ENCODE measurements around the gene PPP6R3.
A peak's percentile ranks its signal among the peaks of the same experiment; 100 is the strongest.

Gene PPP6R3

DNA sequence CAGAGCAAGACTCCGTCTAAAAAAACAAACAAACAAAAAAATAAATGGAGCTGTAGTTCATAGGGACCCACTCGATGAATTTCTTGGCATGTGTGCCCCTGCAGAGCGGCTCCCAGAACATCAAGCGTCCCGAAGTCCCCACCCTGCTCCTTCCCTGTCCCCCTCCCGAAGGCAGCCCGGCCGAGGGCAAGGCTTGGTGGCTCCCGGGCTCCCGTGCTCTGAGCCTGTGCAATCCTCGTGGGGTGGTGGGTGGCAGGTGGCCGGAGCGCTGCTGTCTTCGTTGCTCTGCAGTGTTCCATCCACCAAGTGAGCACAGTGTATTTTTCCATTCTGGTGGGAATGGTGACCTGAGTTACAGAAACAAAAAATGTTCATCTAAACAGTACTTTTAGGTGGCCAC, 190.2 kb downstream of the PPP6R3 start:
- no peak overlapping the region for H3K4me3 ChIP-seq (ENCODE audit: low read depth, low read length)
- TF ChIP-seq, protein P1, sequence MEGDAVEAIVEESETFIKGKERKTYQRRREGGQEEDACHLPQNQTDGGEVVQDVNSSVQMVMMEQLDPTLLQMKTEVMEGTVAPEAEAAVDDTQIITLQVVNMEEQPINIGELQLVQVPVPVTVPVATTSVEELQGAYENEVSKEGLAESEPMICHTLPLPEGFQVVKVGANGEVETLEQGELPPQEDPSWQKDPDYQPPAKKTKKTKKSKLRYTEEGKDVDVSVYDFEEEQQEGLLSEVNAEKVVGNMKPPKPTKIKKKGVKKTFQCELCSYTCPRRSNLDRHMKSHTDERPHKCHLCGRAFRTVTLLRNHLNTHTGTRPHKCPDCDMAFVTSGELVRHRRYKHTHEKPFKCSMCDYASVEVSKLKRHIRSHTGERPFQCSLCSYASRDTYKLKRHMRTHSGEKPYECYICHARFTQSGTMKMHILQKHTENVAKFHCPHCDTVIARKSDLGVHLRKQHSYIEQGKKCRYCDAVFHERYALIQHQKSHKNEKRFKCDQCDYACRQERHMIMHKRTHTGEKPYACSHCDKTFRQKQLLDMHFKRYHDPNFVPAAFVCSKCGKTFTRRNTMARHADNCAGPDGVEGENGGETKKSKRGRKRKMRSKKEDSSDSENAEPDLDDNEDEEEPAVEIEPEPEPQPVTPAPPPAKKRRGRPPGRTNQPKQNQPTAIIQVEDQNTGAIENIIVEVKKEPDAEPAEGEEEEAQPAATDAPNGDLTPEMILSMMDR (IDR thresholded peaks at IDR 0.05; ENCODE audit: low read depth, low read length) = no peak
- DNase-seq (ENCODE audit: low read depth, low spot score) = no peak
- in situ Hi-C loops (cut with HindIII; ENCODE audit: low sequenced_read_pairs) = no loop called here

DNA sequence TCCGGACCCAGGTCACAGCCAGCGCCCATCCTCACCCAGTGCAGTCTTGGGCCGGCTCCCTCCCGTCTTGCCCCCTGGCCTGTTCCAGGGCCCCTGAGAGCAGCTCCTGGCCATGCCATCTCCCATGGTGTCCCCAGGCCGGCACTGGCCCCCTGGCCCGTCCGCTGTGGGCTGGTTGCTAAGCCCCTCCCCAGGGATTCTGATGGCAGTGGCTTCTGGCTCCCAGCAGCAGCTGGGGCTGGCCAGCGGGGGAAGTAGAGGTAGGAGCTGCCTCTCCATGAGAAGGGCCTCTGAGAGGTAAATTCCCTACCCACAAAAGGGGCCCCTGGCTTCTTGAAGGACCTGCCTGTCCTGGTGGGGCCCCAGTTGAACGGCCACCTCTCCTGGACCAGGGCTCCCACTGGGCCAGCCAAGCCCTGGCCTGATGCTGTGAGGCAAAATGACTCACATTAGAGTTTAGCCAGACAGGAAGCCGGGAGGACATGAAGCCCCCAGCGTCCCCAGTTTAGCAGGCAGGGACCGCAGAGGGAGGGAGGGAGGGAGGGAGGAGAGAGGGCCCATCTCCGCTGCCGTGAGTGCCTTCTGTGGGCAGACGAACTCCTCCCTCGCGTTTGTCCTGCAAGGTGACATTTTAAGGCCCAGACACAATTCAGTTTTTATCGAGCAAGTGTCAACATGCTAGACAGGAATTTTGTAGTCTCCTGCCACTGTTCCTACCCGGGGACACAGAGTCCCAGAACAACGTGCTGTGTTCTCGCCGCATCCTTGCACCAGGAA, 190.8 kb downstream of the PPP6R3 start:
- TF ChIP-seq, protein P1 (IDR thresholded peaks at IDR 0.05; ENCODE audit: low read depth, low read length) = no peak

DNA sequence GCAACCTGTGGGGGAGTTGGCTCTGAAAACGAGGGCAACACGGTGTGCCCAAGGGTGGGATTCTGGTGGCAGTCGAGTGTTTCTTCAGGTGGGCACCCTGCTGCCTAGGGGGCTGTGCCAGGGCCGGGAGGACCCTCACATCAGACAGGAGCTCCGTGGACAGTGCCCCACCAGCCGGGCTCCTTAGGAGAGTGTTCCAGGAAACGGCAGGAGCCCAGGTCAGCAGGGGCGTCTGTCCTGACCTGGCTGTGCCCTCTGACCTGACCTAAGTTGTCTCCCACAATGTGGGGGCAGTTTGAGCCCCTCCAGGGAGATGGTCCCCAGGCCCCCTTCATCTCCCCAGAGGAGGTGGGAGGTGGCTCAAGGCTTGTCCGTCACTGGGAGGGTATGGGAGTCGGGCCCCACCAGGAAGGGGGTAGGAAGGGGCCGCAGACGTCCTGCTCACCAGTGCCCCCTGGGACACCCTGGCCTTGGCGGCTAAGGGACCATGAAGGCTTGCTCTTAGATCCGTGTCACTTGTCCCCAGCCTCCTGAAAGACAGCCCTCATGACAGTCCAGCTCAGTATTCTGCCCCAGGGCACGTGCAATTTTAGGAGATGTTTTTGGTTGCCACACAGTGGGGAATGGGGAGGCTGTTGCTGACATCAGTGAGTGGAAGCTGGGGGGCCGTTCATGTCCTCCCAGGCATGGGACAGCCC, 191.6 kb downstream of the PPP6R3 start:
- in situ Hi-C loops (cut with HindIII; ENCODE audit: low sequenced_read_pairs) = no loop called here
- TF ChIP-seq, protein P1 (IDR thresholded peaks at IDR 0.05; ENCODE audit: low read depth, low read length) = no peak

More for the DNA sequence above, 190.8 kb downstream of the PPP6R3 start:
- H3K4me3 ChIP-seq (ENCODE audit: low read depth, low read length) = no peak overlapping the region
- peak; percentile 47 for DNase-seq (ENCODE audit: low read depth, low spot score)
- in situ Hi-C loops (cut with HindIII; ENCODE audit: low sequenced_read_pairs) = no loop called here

DNA sequence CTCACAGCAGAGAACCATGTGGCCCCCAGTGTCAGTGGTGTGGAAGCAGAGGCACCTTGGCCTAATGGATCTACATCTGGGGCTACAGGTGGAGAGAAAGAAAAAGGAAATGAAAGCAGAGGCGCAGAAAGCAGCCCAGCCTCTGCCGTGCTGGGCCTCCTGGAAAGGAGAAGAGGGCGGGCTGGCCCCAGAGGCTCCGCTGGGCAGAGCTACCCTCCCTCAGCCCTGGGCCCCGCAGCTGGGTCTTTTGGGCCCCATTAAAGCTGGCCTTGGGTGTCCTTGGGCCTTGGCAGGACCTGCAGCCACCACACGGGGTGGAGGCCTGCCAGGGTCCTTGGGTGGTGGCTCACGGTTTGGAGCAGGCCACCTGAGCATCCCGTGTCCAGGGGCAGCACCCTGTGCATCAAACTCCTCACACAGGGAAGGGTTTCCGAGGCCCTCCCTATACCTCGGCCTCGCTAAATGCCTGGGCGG, 192.2 kb downstream of the PPP6R3 start:
- TF ChIP-seq, protein P1 (IDR thresholded peaks at IDR 0.05; ENCODE audit: low read depth, low read length) = no peak
- no peak for DNase-seq (ENCODE audit: low read depth, low spot score)
- in situ Hi-C loops (cut with HindIII; ENCODE audit: low sequenced_read_pairs) = no loop called here
- H3K4me3 ChIP-seq (ENCODE audit: low read depth, low read length) = no peak overlapping the region

More for the DNA sequence above, 191.6 kb downstream of the PPP6R3 start:
- DNase-seq (ENCODE audit: low read depth, low spot score) = no peak
- no peak overlapping the region for H3K4me3 ChIP-seq (ENCODE audit: low read depth, low read length)

DNA sequence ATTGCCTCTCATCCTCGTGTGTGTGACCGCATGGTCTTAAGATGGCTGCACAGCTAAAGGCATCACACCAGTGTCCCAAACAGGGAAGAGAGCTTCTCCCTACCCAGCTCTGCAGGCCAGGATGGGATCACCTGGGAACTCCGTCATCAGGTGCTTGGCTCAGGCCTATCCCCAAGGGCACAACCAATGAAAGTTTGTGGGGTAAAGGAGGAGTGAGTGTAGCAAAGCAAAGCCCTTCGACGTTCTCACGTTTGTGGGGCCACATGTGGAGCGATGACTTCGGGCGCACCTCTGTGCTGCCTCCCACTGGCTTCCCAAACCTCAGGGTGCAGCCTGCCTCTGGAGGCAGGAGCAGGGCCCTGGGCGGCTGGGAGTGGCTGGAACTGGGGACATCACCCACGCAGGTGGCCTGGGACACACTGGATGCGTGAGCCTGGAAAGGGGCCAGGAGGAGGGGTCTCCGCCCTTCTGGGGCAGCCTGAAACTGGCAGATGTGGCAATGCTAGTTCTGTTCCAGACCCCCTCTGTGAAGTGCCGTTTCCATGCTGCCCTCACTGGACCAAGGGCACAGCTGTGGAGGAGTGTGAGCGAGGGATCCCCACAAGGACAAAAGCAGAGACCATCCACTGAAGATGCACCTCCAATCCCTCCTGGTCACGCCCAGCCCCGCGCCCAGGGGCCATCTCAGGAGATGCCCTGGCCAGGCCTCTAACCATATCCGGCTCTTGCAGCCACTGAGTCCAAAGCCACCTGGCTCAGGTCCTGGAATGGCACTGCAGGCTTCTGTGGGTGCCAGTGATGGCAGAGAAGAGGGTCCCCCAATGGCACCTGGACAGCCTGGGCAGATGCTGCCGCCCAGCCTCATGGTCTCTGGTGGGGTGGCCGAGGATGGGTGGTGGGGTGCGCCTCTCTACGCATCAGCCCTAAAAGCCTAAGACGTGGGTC, 193.2 kb downstream of the PPP6R3 start:
- TF ChIP-seq, protein P1 (IDR thresholded peaks at IDR 0.05; ENCODE audit: low read depth, low read length) = no peak
- H3K4me3 ChIP-seq (ENCODE audit: low read depth, low read length) = no peak overlapping the region
- DNase-seq (ENCODE audit: low read depth, low spot score) = no peak
- in situ Hi-C loops (cut with HindIII; ENCODE audit: low sequenced_read_pairs) = no loop called here

DNA sequence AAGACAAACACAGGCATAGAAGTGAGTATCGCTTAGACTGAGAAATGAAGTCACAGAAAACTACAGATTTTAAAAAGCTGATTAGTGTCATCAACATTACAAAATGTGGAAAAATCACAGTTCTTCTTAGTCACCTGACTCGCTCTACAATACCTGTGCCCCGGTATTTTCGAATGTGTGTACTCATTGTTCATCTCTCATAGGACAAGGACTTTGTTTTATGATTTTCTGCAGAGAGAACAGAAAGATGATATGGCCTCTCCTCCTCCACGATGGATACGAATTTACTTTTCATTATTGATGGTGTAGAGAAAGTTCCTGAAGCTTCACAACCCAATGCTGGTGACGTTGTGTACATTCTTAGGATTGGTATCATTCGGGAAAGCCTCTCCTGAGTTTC, 194.4 kb downstream of the PPP6R3 start:
- TF ChIP-seq, protein P1 (IDR thresholded peaks at IDR 0.05; ENCODE audit: low read depth, low read length) = no peak
- no peak for DNase-seq (ENCODE audit: low read depth, low spot score)
- in situ Hi-C loops (cut with HindIII; ENCODE audit: low sequenced_read_pairs) = no loop called here
- H3K4me3 ChIP-seq (ENCODE audit: low read depth, low read length) = no peak overlapping the region
